Measurements from ENCODE around the gene FKBP14. TPM values are rescaled to one million over a fixed set of nuclear protein-coding genes. Genes with fewer than 3 reads are reported as not detected.

Gene FKBP14
- total RNA-seq, 6 experiments from 2014 or later, result 4.0 to 8.7 (median 5.2) TPM

- DNase-seq, result no peak
- H3K4me3 ChIP-seq, result no peak overlapping the region
- no peaks in the 10 kb centered on the region for H3K4me1 ChIP-seq
- H3K36me3 ChIP-seq, result no peaks in the 10 kb centered on the region
- H3K27ac ChIP-seq, result no peak overlapping the region
- intact Hi-C loops (cut with DNase I), result no loop called here
- TF ChIP-seq CTCF (IDR thresholded peaks at IDR 0.05), result no peak
- TF ChIP-seq POLR2A (IDR thresholded peaks at IDR 0.05), result no peak
- no peak for ATAC-seq
- 86% methylated on average over 1 of the region's 1 CpG for WGBS (ENCODE audit: insufficient coverage, low coverage, low lambda C conversion rate, missing lambda C conversion rate)
- H3K27me3 ChIP-seq, result no peaks in the 10 kb centered on the region
- H3K9me3 ChIP-seq, result no peaks in the 10 kb centered on the region
Observed at GRCh38 chr7:29970158-29970557, 56.3 kb downstream of the FKBP14 start.

- WGBS (ENCODE audit: insufficient coverage, low coverage, low lambda C conversion rate, missing lambda C conversion rate), result 49% methylated on average over 2 of the region's 2 CpGs
- H3K9me3 ChIP-seq, result no peaks in the 10 kb centered on the region
- TF ChIP-seq CTCF (IDR thresholded peaks at IDR 0.05) (no peak), POLR2A (IDR thresholded peaks at IDR 0.05) (no peak)
- intact Hi-C loops (cut with DNase I), result no loop called here
- ATAC-seq (no peak), DNase-seq (no peak)
- H3K36me3 ChIP-seq, result no peaks in the 10 kb centered on the region
- H3K4me1 ChIP-seq, result peaks cover 0 to 3% (median 0%) of the 10 kb centered on the region in 4 donors
- H3K27ac ChIP-seq, result no peak overlapping the region
- no peak overlapping the region for H3K4me3 ChIP-seq
- no peaks in the 10 kb centered on the region for H3K27me3 ChIP-seq
Observed at GRCh38 chr7:29969738-29970137, 56.8 kb downstream of the FKBP14 start.

- 90% methylated on average over 12 of the region's 12 CpGs for WGBS (ENCODE audit: insufficient coverage, low coverage, low lambda C conversion rate, missing lambda C conversion rate)
- Histone ChIP-seq H3K36me3 (no peaks in the 10 kb centered on the region), H3K4me1 (peaks cover 0 to 4% (median 0%) of the 10 kb centered on the region in 4 donors), H3K27me3 (no peaks in the 10 kb centered on the region), H3K27ac (no peak overlapping the region), H3K4me3 (no peak overlapping the region), H3K9me3 (no peaks in the 10 kb centered on the region)
- ATAC-seq (no peak), DNase-seq (no peak)
- TF ChIP-seq CTCF (IDR thresholded peaks at IDR 0.05) (no peak), POLR2A (IDR thresholded peaks at IDR 0.05) (no peak)
- intact Hi-C loops (cut with DNase I), result no loop called here
Observed at GRCh38 chr7:29968683-29969395, 57.7 kb downstream of the FKBP14 start.

- Histone ChIP-seq H3K27me3 (no peaks in the 10 kb centered on the region), H3K4me1 (peaks cover 0 to 4% (median 0%) of the 10 kb centered on the region in 4 donors), H3K36me3 (no peaks in the 10 kb centered on the region), H3K4me3 (no peak overlapping the region), H3K27ac (no peak overlapping the region), H3K9me3 (no peaks in the 10 kb centered on the region)
- intact Hi-C loops (cut with DNase I), result no loop called here
- no peak for DNase-seq
- TF ChIP-seq CTCF (IDR thresholded peaks at IDR 0.05) (no peak), POLR2A (IDR thresholded peaks at IDR 0.05) (no peak)
- 45% methylated on average over 3 of the region's 3 CpGs for WGBS (ENCODE audit: insufficient coverage, low coverage, low lambda C conversion rate, missing lambda C conversion rate)
- ATAC-seq, result no peak
Observed at GRCh38 chr7:29965030-29965429, 61.5 kb downstream of the FKBP14 start.

Measured in right lobe of liver (tissue), 6 donors.